HL-60 (cell line): ENCODE data around the gene MAP3K5.

Experiments
- GABPA ChIP-seq: IDR thresholded peaks from 2 replicates; pipeline ENCODE4 v1.6.1; 2012; ENCODE audit warnings: low read depth
- POLR2AphosphoS5 ChIP-seq: IDR thresholded peaks from 2 replicates; pipeline ENCODE4 v1.6.1; 2012; ENCODE audit warnings: low read depth
- TF ChIP-seq, protein P1 (sequence below): IDR thresholded peaks from one replicate; pipeline ENCODE4 v1.5.1; 2011; ENCODE audit warnings: low read length, control low read depth, inconsistent platforms; ENCODE audit not compliant: insufficient read depth
- TF ChIP-seq, protein P2 (sequence below): IDR thresholded peaks from 2 replicates; pipeline ENCODE4 v1.6.1; 2012; ENCODE audit warnings: low read depth; ENCODE audit not compliant: insufficient replicate concordance

DNA sequence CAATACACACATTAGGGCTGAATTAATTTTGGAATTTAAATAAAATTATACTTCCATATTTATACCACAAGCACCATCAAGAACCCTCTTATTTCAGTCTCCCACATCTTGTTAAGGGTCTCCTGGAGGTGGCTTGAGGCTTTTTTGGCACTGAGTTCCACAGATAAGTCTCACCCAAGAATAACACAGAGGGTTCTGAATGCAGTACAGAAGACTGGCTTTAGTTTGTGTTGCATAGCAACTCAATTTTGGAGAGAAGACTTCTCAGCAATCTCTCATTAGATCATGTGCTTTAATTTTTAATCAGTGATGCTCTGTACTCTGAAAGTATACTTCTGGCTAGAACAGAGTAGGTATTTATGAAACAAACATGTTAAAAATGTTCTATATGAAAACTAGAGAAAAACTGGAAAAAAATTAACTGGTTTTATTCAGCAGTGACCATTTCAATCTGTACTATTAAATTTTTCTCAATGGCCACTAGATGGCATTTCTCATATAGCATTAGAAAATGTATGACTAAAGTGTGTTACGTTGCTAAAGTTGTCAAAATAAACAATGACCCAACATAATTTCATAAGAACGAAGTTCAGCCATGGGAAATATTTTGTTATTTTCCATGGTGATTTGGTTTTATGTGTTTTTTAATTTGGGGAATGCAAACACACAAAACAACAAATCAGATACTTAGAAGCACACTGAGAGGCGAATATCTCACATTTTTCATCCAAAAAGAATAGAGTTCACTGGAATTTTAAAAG lies 209.4 kb downstream of the MAP3K5 start:
- TF ChIP-seq GABPA (no peak), POLR2AphosphoS5 (no peak)
- TF ChIP-seq, protein P1, sequence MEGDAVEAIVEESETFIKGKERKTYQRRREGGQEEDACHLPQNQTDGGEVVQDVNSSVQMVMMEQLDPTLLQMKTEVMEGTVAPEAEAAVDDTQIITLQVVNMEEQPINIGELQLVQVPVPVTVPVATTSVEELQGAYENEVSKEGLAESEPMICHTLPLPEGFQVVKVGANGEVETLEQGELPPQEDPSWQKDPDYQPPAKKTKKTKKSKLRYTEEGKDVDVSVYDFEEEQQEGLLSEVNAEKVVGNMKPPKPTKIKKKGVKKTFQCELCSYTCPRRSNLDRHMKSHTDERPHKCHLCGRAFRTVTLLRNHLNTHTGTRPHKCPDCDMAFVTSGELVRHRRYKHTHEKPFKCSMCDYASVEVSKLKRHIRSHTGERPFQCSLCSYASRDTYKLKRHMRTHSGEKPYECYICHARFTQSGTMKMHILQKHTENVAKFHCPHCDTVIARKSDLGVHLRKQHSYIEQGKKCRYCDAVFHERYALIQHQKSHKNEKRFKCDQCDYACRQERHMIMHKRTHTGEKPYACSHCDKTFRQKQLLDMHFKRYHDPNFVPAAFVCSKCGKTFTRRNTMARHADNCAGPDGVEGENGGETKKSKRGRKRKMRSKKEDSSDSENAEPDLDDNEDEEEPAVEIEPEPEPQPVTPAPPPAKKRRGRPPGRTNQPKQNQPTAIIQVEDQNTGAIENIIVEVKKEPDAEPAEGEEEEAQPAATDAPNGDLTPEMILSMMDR = peak; percentile 15
- TF ChIP-seq, protein P2, sequence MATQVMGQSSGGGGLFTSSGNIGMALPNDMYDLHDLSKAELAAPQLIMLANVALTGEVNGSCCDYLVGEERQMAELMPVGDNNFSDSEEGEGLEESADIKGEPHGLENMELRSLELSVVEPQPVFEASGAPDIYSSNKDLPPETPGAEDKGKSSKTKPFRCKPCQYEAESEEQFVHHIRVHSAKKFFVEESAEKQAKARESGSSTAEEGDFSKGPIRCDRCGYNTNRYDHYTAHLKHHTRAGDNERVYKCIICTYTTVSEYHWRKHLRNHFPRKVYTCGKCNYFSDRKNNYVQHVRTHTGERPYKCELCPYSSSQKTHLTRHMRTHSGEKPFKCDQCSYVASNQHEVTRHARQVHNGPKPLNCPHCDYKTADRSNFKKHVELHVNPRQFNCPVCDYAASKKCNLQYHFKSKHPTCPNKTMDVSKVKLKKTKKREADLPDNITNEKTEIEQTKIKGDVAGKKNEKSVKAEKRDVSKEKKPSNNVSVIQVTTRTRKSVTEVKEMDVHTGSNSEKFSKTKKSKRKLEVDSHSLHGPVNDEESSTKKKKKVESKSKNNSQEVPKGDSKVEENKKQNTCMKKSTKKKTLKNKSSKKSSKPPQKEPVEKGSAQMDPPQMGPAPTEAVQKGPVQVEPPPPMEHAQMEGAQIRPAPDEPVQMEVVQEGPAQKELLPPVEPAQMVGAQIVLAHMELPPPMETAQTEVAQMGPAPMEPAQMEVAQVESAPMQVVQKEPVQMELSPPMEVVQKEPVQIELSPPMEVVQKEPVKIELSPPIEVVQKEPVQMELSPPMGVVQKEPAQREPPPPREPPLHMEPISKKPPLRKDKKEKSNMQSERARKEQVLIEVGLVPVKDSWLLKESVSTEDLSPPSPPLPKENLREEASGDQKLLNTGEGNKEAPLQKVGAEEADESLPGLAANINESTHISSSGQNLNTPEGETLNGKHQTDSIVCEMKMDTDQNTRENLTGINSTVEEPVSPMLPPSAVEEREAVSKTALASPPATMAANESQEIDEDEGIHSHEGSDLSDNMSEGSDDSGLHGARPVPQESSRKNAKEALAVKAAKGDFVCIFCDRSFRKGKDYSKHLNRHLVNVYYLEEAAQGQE = no peak
